Measurements from ENCODE around the gene LRRC28.

LRRC28 gene

DNA sequence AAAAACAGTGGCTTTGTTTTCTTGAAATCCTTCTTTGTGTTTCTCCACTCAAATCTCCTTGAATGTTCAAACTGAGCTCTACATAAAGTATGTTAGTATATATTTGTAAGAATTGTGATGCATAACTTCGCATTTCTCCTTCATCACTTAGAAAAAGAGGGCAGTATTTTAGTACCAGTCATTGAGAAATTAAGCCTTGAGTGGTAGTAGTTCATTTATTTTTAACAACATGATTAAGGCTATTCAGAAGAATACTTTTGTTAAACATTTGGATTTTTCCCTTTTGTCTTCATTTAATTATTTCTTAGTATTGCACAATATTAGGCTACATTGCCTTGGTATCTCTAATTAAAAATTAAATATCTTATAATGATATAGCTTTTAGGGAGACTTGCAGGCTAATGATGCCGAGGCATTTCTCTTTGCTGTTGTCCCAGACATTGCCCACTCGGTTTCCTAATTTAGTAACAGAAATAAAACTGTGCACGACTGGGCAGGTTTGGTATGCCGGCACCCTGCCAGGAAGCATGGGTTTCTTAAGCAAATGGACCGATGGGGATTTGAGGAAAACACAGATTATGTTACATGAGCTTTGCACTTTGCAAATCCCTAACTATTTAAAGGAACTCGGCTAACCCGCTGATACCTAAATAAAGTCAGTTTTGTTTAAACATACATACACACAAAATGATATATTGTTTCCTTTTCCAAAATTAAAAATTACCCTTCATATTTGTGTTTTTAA is 54.7 kb downstream of the LRRC28 start:
- no peak for DNase-seq (ENCODE audit: low read depth in 4 of 4, low spot score in 1 of 4)

DNA sequence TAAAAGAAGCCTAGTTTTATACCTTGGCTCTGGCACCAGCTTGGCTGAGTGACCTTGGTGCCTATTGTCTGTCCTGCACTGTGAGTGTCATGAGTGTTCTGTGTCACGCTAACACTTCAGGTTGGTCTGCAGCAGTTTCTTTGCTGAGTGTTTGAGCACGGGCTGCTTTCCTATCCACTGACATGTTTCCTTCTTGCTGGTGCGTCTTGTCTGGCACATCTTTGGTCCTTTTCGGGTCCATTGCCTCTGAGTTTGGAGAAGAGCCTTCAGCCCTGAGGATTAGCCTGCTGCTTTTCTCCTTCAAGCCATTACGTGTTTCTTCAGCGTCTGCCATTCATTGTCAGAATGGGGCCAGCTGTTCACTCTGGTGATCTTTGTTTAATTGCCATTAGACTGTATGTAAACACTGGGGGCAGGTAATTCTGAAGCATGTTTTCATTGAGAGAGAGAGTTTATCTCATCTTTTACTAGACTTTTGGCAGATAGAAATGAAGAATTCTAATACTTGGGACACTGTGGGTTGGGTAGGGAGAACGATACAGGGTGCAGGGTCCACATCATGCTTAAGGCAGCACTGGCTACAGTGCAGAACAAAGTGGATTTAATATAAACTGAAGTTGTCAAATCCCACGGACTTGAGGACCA is 55.5 kb downstream of the LRRC28 start:
- no peak for DNase-seq (ENCODE audit: low read depth in 4 of 4, low spot score in 1 of 4)

DNA sequence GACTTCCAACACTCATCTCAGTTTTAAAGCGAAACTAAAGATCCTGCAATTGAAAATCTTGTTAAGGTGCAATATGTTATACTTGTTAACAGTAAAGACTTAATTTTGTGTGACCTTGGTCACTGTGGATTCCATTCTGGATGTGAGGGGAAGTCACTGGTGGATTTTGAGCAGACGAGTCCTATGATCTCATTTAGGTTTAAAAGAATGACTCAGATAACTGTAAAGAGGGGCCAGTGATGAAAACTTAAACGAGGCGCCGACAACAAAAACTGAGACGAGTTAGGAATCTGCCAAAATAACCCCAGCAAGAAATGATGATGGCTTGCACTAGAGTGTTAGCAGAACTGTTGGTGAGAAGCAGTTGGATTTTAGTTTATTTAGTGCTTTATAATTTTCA is 56.5 kb downstream of the LRRC28 start:
- no peak for DNase-seq (ENCODE audit: low read depth in 4 of 4, low spot score in 1 of 4)

DNA sequence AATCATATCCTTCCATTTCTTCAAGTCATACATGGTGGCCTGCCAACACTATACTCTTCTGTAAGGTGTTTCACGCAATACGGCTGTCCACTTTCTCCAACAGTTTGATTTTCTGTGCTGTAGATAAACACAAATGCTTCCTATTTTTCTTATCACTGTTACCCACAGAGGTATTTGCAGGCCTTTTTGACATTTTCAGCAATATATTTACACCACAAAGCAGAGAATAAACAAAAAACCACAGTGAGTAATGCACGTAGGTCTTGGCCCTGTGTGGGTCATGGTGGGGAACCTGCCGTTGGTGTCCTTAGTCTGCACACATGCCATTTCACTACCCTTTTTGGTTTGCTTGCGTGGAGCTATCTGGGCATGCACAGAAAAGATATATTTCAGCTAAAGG is 59.5 kb downstream of the LRRC28 start:
- no peak for DNase-seq (ENCODE audit: low read depth in 4 of 4, low spot score in 1 of 4)

DNA sequence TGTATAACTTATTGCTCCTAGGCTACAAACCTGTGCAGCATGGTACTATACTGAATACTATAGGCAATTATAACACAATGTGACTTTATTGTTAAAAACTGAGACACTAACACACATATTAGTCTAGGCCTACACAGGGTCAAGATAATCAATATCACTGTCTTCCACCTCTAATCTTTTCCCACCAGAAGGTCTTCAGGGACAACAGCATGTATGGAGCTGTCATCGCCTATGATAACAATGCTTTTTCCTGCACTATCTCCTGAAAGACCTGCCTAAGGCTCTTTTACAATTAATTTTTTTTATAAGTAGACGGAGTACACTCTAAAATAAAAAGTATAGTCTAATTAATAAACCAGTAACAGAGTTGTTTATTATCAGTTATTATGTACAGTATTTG is 60.9 kb downstream of the LRRC28 start:
- no peak for DNase-seq (ENCODE audit: low read depth in 4 of 4, low spot score in 1 of 4)

DNA sequence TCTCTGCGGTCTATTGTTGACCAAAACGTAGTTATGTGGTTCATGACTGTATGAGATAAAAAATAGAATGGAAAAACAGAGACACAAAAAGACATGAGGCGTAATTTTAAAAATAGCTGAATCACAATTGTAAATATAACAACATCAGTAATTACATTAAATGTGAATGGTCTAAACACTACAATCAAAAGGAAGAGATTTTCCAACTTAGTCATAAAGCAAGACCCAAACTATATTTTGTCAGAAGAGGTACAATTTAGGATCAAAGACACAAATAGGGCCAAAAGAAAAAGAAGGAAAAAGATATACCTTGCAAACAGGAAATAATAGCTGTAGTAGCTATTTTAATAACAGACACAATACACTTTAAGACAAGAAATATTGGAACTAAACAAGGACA is 61.5 kb downstream of the LRRC28 start:
- DNase-seq (ENCODE audit: low read depth in 4 of 4, low spot score in 1 of 4), result no peak

DNA sequence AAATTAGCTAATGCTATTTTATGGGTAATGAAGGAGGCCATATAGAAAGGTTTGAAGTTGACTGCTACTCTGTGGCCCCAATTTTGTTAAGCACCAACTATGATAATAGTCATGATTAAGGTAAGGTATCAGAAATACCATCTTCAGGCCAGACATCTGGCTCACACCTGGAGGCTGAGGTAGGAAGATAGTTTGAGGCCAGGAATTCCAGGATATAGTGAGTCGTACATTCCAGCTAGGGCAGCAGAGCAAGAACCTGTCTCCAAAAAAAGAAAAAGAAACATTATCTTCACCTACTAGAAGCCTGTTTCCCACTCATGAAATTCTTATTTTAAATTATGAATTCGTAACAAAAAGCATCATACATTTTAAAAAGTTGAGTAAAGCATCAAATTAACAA is 64.4 kb downstream of the LRRC28 start:
- DNase-seq (ENCODE audit: low read depth in 4 of 4, low spot score in 1 of 4), result no peak

DNA sequence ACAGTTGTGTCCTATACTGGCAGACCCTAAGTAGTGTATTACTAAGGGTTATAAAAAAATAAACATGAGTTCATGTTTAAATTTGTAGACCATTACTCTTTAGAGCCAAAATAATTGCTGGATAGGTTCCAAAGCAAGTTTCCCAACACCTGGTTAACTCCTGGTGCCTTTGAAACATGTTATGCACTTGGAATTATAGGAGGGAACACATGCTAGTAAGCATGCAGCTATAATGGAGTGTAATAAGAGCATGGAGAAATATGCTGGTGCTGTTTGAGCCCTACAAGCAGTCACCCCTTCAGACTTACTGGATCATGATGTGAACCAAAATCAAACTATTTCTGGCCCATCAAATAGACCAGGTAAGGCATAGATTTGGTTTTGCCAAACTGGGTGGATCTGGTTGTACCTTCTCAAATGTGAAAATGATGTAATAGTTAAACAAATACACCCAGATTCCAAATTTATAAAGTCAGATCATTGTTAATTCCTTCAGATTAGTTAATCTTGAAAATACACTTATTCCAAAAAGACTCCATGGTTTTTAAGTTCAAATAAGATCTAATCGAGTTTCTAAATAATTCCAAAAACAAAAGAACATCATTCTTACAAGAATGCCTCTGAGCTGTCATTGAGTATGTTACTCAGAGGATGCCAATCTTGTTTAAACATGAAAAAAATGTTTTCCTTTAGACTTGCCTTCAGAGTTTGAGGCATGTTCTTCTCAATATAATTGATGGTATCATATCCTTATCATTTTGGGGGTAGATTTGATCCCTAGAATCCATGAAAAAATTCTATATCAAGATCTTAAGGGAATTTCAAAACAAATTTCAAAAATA is 69.3 kb downstream of the LRRC28 start:
- DNase-seq (ENCODE audit: low read depth in 4 of 4, low spot score in 1 of 4), result no peak

DNA sequence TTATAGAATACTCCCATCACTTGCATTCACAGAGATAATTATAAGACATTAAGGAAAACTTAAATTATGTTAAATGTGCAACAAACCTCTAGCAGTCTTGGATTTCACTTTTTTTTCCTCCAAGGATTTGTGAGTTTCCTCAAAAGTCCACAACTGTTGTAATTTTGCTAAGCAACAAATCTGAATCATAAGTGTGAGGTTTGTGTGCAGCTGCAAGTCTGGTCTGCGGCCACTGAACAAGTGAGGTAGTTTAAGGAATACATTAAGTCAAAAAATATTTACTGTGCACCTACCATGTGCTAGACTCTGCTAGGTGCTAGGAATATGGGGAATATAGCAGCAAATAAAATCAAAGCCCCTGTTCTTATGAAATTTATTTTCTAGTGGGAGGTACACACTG is 70.2 kb downstream of the LRRC28 start:
- DNase-seq (ENCODE audit: low read depth in 4 of 4, low spot score in 1 of 4), result no peak

DNA sequence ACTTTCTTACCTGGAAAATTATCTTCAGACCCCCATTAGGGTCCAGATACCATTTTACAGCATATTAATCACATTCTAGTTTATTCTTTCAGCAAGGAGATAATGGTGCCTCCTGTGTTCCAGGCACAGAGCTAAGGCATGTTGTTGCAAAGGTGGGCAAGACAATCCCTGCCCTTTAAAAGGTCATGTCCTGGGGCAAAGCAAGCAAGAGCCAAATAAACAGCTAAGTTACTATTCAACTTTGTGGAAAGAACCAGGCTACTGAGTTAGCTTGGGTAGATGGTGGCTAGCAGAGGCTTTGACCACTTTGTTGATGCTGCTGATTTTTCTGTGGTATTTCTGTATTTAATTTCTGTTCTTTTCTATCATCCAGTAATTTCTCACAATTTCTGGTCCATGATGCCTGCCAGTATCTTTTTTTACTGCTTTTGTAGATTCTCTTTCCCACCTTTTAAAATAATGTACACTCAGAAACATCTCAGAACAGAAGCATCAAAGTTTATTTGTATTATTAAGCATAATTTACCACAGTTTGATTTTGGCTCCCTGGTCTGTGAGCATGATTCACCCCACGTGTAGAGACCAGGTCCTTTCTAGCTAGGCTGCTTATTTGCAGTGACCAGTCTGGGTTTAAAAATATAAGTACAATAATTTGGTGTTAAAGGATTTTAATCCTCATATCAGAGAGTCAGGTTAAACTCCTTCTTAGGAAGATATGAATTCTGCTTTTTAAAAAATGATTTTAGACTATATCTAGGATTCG is 71.5 kb downstream of the LRRC28 start:
- DNase-seq (ENCODE audit: low read depth in 4 of 4, low spot score in 1 of 4), result no peak

DNA sequence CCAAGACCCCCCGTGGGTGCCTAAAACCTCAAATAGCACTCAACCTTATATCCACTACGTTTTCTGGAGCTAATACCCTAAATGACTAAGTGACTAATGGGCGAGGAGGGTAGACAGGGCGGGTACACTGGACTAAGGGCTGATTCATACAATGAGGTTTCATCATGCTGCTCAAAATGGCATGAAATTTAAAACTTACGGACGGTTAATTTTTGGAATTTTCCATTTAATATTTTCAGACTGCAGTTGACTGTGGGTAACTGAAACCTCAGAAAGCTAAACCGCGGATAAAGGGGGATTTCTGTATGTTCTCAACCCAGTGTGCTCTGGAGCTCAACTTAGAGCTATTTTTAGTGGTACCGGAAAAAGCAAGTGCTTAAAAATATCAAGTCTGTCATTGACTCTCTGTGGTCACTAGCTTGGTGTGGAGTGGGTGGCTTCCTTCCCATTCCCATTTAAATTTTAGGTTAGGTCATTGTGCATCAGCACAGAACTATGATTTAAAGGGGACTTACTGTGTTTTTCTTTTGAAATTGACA is 72.9 kb downstream of the LRRC28 start:
- no peak for DNase-seq (ENCODE audit: low read depth in 4 of 4, low spot score in 1 of 4)

DNA sequence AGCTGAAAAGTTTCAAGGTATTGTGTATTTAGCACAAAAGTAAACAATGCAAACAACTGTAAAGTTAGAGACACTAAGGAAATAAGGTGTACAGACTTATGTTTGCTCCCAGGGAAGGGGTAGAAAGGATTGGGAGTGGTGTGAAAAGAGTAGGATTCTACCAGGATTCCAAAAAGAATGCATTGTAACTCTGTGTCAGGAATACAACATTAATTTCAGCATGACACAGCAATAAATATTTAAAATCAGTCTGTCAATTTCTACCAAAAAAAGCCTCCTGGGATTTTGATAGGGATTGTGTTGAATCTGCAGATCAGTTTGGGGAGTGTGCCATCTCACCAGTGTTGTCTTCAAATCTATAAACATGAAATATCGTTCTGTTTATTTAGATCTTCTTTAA is 73.4 kb downstream of the LRRC28 start:
- no peak for DNase-seq (ENCODE audit: low read depth in 4 of 4, low spot score in 1 of 4)

DNA sequence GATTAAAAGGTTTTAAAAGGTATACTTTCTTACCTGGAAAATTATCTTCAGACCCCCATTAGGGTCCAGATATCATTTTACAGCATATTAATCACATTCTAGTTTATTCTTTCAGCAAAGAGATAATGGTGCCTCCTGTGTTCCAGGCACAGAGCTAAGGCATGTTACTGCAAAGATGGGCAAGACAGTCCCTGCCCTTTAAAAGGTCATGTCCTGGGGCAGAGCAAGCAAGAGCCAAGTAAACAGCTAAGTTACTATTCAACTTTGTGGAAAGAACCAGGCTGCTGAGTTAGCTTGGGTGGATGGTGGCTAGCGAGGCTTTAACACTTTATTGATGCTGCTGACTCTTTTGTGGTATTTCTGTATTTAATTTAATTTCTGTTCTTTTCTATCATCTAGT is 75.0 kb downstream of the LRRC28 start:
- DNase-seq (ENCODE audit: low read depth in 4 of 4, low spot score in 1 of 4), result no peak

DNA sequence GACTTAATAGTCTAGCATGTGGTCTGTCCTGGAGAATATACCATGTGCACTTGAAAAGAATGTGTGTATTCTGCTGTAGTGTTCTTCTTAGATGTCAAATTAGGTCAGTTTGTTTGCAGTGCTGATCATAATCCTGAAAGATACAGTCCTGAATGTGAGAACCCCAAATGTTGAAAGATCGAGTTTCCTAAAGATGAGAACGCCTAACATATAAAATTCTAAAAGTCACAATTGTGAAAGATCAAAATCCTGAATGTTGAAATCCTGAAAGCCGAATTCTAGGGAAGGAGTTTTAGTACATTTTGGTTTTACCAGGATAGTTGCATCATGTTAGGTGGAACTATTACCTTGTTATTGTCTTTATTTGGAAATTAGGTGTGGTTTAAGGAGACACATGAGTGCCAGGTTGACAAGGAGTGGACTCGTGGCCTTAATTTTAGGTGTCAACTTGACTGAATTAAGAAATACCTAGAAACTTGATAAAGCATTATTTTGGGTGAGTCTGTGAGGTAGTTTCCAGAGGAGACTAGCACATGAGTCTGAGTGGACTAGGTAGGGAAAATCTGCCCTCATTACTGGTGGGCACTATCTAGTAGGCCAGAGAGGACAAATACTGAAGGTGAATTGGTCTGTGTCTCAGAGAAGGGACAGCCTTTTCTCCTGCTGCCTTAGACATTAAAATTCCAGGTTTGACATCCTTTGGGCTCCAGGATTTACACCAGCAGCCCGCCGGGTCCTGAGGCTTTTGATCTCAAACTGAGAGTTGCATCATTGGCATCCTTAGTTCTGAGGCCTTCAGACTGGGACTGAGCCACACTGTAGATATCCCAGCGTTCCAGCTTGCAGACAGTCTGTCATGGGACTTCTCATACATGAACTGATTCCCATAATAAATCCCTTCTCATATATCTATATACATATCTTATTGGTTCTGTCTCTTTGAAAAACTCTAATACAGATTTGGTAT is 77.1 kb downstream of the LRRC28 start:
- DNase-seq (ENCODE audit: low read depth in 4 of 4, low spot score in 1 of 4), result no peak

DNA sequence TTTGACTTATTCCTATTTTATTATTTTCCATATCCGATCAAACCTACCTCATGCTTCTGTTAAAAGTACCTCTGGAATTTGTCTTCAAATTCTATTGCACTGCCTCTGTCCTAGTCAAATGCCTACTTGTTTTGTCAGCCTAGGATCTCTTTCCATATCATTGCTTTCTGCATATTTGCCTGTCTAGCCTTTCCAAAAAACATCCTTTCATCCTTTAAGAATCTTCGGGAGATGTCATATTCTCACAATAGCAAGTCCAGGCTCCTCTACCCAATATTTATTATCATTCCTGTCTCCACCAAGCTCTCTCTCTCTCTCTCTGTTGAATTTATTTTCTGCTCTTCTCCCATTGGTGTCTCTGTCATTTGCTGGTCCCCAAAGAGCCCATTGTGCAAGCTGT is 80.1 kb downstream of the LRRC28 start:
- no peak for DNase-seq (ENCODE audit: low read depth in 4 of 4, low spot score in 1 of 4)

DNA sequence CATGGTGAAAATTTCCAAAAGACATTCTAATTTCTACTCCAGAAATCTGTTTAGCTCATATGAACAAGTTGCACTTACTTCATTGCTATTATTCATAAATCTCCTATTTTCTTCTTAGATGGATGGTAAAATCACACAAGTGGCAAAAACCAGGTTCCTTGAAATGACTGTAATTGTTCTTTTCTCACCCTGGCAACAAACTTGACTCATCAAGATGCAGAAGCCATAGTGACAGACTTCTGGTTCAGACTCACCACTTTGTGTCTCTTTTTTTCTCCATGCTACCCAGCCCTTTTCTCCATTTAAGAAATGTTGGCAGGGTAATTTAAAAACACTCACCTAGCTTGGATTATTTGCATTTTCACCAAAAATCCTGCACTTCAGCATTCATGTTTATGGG is 82.1 kb downstream of the LRRC28 start:
- DNase-seq (ENCODE audit: low read depth in 4 of 4, low spot score in 1 of 4), result no peak

DNA sequence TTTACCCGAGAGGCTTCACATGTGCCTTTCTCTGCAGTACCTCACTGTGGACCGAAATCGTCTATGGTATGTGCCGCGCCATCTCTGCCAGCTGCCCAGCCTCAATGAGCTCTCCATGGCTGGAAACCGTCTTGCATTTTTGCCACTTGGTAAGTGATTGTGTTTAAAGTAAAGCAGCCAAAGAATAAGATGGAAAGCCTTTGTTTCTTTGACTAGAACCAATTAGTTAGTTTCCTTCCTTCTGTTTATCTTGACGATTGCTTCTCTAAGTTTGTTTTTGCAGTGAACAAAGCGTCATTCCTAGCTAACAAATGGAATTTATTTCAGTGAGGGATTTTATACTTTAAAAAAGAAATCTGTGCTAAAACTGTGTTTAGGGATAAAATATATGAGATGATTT is 82.7 kb downstream of the LRRC28 start:
- DNase-seq (ENCODE audit: low read depth in 4 of 4, low spot score in 1 of 4), result no peak

DNA sequence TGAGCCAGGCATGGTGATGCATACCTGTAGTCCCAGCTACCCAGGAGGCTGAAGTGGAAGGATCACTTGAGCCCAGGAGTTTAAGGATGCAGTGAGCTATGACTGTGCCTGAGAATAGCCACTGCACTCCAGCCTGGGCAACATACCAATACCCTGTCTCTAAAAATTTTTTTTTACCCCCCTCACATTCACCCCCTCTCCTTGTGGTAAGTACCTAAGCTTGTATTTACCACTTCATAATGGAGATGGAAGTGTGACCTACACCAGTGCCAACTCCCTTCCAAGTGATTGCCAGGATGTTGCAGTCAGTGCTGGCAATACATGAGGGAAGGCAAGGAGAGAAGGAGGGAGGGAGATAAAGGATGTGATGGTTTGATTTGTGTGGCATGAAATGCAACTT is 84.2 kb downstream of the LRRC28 start:
- DNase-seq (ENCODE audit: low read depth in 4 of 4, low spot score in 1 of 4), result no peak

DNA sequence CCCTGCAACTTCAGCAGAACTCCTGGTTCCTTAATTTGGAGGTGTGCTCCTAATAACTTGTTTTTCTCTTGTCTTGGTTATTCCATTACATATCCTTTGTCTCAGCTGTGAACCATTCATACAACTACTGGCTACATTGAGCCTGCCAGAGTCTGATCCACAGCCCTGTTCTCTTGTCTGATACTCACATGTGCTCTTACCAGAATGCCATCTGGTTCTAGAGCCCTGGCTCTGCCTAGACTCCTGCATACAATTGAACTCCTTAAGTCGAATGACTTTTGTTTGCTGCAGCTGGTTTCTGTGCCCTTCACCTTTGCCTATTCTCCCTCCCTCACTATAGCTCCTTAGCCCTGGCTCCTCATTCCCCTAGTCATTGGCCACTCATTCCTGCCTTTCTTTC is 85.5 kb downstream of the LRRC28 start:
- no peak for DNase-seq (ENCODE audit: low read depth in 4 of 4, low spot score in 1 of 4)

DNA sequence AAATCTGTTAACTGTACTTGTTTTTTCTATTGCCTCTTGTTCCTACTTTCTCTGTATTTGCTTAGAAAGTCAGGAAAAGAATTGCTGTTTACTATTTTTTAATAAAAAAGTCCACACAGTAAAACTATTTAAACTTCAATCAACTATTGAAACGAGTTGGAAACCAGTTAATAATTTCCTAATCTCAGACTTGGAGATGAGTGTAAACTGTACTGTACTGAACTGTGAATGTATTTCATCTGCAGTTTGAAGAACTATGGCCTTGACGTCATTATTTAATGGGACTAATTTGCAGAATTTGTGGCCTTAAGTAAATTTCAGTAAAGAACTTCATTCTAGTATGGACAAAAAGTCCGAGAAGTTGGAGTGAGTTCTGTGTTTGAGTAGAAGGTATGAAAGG is 89.1 kb downstream of the LRRC28 start:
- no peak for DNase-seq (ENCODE audit: low read depth in 4 of 4, low spot score in 1 of 4)

All from stimulated activated CD4-positive, alpha-beta T cell treated with anti-CD3 and anti-CD28 coated beads, Interleukin-1b, Interleukin-23, amount 100 ng/mL, for 24 hours (primary cell).